ENCODE data around the gene DHTKD1.
"Not testable (repeated sequence)": the region's sequence is repeated elsewhere in the genome, so short reads cannot be mapped to it uniquely, and the experiment has no call there.

DHTKD1 gene

DNA sequence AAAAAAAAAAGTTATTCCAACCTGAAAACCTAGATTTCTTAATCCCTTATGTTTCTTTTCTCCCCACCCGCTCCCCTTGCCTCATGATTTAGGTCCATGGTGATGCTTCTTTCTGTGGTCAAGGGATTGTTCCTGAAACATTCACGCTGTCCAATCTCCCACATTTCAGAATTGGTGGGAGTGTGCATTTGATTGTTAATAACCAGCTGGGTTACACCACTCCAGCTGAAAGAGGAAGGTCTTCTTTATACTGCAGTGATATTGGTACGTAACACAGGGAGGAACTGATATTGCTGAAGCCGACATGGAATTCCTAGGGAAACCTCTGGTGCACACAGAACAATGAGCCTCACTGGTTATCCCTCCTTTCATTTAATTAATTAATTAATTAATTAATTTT lies 22.7 kb downstream of the DHTKD1 start (continued):
- TF ChIP-seq, protein P1, sequence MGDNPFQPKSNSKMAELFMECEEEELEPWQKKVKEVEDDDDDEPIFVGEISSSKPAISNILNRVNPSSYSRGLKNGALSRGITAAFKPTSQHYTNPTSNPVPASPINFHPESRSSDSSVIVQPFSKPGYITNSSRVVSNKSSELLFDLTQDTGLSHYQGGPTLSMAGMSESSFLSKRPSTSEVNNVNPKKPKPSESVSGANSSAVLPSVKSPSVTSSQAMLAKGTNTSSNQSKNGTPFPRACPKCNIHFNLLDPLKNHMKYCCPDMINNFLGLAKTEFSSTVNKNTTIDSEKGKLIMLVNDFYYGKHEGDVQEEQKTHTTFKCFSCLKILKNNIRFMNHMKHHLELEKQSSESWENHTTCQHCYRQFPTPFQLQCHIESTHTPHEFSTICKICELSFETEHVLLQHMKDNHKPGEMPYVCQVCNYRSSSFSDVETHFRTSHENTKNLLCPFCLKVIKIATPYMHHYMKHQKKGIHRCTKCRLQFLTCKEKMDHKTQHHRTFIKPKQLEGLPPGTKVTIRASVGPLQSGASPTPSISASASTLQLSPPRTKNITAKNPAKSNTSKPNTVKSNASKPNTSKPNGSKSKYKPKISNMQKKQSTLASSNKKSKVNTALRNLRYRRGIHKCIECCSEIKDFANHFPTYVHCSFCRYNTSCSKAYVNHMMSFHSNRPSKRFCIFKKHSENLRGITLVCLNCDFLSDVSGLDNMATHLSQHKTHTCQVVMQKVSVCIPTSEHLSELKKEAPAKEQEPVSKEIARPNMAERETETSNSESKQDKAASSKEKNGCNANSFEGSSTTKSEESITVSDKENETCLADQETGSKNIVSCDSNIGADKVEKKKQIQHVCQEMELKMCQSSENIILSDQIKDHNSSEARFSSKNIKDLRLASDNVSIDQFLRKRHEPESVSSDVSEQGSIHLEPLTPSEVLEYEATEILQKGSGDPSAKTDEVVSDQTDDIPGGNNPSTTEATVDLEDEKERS (tag by site-specific recombination; IDR thresholded peaks at IDR 0.05), result no peak
- TF ChIP-seq GLI4 (tag by site-specific recombination; IDR thresholded peaks at IDR 0.05) (no peak), REPIN1 (tag by site-specific recombination; IDR thresholded peaks at IDR 0.05; ENCODE audit: low read depth) (no peak), ZNF23 (tag by site-specific recombination; IDR thresholded peaks at IDR 0.05; ENCODE audit: borderline replicate concordance) (no peak)
- TF ChIP-seq, protein P2, sequence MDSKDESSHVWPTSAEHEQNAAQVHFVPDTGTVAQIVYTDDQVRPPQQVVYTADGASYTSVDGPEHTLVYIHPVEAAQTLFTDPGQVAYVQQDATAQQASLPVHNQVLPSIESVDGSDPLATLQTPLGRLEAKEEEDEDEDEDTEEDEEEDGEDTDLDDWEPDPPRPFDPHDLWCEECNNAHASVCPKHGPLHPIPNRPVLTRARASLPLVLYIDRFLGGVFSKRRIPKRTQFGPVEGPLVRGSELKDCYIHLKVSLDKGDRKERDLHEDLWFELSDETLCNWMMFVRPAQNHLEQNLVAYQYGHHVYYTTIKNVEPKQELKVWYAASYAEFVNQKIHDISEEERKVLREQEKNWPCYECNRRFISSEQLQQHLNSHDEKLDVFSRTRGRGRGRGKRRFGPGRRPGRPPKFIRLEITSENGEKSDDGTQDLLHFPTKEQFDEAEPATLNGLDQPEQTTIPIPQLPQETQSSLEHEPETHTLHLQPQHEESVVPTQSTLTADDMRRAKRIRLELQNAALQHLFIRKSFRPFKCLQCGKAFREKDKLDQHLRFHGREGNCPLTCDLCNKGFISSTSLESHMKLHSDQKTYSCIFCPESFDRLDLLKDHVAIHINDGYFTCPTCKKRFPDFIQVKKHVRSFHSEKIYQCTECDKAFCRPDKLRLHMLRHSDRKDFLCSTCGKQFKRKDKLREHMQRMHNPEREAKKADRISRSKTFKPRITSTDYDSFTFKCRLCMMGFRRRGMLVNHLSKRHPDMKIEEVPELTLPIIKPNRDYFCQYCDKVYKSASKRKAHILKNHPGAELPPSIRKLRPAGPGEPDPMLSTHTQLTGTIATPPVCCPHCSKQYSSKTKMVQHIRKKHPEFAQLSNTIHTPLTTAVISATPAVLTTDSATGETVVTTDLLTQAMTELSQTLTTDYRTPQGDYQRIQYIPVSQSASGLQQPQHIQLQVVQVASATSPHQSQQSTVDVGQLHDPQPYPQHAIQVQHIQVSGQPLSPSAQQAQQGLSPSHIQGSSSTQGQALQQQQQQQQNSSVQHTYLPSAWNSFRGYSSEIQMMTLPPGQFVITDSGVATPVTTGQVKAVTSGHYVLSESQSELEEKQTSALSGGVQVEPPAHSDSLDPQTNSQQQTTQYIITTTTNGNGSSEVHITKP (tag by site-specific recombination; IDR thresholded peaks at IDR 0.05), result no peak

DNA sequence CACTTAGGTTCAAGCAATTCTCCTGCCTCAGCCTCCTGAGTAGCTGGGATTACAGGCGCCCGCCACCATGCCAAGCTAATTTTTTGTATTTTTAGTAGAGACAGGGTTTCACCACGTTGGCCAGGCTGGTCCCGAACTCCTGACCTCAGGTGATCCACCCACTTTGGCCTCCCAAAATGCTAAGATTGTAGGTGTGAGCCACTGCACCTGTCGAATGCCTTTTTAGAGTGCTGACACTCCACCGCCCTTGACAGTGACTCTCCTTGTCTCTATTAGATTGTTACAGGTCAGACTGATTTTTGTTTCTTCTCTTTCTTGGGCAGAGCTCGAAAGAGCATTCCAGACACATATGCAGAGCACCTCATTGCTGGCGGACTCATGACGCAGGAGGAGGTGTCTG lies 28.6 kb downstream of the DHTKD1 start:
- CTCF ChIA-PET, result interaction anchor here (0.6 to 0.7 kb wide), 2 partner anchors 10 to 27 kb away, joined by 3 to 4 read pairs; no protein-coding TSS in a partner anchor
- peak; percentile 73; the same call in 1 of the 2 replicates for TF ChIP-seq SCRT1 (tag by site-specific recombination; IDR thresholded peaks at IDR 0.05; ENCODE audit: borderline replicate concordance)
- peak; percentile 70 for TF ChIP-seq SCRT2 (tag by site-specific recombination; IDR thresholded peaks at IDR 0.05)

DNA sequence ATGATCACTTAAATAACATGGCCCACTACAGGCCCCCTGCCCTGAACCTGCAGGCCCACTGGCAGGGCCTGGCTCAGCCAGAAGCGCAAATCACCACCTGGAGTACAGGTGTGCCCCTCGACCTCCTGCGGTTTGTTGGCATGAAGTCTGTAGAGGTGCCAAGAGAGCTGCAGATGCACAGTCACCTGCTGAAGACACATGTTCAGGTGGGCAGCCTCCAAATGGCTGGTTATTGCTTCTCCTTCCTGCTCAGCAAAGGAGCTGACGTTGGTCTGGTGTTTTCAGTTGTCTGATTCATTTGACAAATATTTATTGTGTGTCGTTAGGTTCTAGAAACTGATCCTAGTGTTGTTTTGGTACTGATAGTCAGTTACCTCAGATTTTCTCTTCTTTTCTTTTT lies 29.0 kb downstream of the DHTKD1 start:
- Histone ChIP-seq H3K36me3 (ENCODE audit: control insufficient read depth in 2 of 2, insufficient read depth in 1 of 2, low read length in 2 of 2) (peaks cover 66 to 71% of the 10 kb centered on the region in 2 experiments), H3K27ac (ENCODE audit: extremely low read depth, low read depth, low read length) (no peak overlapping the region), H3K9me3 (ENCODE audit: control insufficient read depth, insufficient read depth, low read depth, low read length) (no peaks in the 10 kb centered on the region), H3K4me3 (ENCODE audit: low read depth, low read length) (no peak overlapping the region), H3K4me1 (ENCODE audit: control insufficient read depth, insufficient read depth, low read length) (no peaks in the 10 kb centered on the region)
- CTCF ChIA-PET, result interaction anchor here (0.6 to 0.7 kb wide), 2 partner anchors 9 to 27 kb away, joined by 3 to 4 read pairs; no protein-coding TSS in a partner anchor
- POLR2A ChIA-PET, result no interaction called here
- no peak for TF ChIP-seq ZNF138 (tag by site-specific recombination; IDR thresholded peaks at IDR 0.05; ENCODE audit: borderline replicate concordance)
- TF ChIP-seq, protein P3, sequence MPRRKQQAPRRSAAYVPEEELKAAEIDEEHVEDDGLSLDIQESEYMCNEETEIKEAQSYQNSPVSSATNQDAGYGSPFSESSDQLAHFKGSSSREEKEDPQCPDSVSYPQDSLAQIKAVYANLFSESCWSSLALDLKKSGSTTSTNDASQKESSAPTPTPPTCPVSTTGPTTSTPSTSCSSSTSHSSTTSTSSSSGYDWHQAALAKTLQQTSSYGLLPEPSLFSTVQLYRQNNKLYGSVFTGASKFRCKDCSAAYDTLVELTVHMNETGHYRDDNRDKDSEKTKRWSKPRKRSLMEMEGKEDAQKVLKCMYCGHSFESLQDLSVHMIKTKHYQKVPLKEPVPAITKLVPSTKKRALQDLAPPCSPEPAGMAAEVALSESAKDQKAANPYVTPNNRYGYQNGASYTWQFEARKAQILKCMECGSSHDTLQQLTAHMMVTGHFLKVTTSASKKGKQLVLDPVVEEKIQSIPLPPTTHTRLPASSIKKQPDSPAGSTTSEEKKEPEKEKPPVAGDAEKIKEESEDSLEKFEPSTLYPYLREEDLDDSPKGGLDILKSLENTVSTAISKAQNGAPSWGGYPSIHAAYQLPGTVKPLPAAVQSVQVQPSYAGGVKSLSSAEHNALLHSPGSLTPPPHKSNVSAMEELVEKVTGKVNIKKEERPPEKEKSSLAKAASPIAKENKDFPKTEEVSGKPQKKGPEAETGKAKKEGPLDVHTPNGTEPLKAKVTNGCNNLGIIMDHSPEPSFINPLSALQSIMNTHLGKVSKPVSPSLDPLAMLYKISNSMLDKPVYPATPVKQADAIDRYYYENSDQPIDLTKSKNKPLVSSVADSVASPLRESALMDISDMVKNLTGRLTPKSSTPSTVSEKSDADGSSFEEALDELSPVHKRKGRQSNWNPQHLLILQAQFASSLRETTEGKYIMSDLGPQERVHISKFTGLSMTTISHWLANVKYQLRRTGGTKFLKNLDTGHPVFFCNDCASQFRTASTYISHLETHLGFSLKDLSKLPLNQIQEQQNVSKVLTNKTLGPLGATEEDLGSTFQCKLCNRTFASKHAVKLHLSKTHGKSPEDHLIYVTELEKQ (tag by site-specific recombination; IDR thresholded peaks at IDR 0.05; ENCODE audit: borderline replicate concordance), result no peak
- no peak for TF ChIP-seq ZNF777 (tag by site-specific recombination; IDR thresholded peaks at IDR 0.05; ENCODE audit: borderline replicate concordance)
- no peak for TF ChIP-seq ZNF785 (tag by site-specific recombination; IDR thresholded peaks at IDR 0.05)
- no peak for TF ChIP-seq MEIS1 (CRISPR knock-in tag; IDR thresholded peaks at IDR 0.05; ENCODE audit: borderline replicate concordance)
- TF ChIP-seq, protein P4, sequence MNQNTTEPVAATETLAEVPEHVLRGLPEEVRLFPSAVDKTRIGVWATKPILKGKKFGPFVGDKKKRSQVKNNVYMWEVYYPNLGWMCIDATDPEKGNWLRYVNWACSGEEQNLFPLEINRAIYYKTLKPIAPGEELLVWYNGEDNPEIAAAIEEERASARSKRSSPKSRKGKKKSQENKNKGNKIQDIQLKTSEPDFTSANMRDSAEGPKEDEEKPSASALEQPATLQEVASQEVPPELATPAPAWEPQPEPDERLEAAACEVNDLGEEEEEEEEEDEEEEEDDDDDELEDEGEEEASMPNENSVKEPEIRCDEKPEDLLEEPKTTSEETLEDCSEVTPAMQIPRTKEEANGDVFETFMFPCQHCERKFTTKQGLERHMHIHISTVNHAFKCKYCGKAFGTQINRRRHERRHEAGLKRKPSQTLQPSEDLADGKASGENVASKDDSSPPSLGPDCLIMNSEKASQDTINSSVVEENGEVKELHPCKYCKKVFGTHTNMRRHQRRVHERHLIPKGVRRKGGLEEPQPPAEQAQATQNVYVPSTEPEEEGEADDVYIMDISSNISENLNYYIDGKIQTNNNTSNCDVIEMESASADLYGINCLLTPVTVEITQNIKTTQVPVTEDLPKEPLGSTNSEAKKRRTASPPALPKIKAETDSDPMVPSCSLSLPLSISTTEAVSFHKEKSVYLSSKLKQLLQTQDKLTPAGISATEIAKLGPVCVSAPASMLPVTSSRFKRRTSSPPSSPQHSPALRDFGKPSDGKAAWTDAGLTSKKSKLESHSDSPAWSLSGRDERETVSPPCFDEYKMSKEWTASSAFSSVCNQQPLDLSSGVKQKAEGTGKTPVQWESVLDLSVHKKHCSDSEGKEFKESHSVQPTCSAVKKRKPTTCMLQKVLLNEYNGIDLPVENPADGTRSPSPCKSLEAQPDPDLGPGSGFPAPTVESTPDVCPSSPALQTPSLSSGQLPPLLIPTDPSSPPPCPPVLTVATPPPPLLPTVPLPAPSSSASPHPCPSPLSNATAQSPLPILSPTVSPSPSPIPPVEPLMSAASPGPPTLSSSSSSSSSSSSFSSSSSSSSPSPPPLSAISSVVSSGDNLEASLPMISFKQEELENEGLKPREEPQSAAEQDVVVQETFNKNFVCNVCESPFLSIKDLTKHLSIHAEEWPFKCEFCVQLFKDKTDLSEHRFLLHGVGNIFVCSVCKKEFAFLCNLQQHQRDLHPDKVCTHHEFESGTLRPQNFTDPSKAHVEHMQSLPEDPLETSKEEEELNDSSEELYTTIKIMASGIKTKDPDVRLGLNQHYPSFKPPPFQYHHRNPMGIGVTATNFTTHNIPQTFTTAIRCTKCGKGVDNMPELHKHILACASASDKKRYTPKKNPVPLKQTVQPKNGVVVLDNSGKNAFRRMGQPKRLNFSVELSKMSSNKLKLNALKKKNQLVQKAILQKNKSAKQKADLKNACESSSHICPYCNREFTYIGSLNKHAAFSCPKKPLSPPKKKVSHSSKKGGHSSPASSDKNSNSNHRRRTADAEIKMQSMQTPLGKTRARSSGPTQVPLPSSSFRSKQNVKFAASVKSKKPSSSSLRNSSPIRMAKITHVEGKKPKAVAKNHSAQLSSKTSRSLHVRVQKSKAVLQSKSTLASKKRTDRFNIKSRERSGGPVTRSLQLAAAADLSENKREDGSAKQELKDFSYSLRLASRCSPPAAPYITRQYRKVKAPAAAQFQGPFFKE (tag by site-specific recombination; IDR thresholded peaks at IDR 0.05; ENCODE audit: borderline replicate concordance), result no peak
- no peak for TF ChIP-seq ZNF654 (tag by site-specific recombination; IDR thresholded peaks at IDR 0.05; ENCODE audit: low read depth)
- no peak for TF ChIP-seq ZNF16 (tag by site-specific recombination; IDR thresholded peaks at IDR 0.05; ENCODE audit: low read depth)
- TF ChIP-seq ZFP3 (tag by site-specific recombination; IDR thresholded peaks at IDR 0.05; ENCODE audit: low read depth), result no peak

More for the DNA sequence above, 28.6 kb downstream of the DHTKD1 start:
- H3K4me3 ChIP-seq (ENCODE audit: low read depth, low read length); H3K27ac ChIP-seq (ENCODE audit: extremely low read depth, low read depth, low read length); H3K4me1 ChIP-seq (ENCODE audit: control insufficient read depth, insufficient read depth, low read length); H3K9me3 ChIP-seq (ENCODE audit: control insufficient read depth, insufficient read depth, low read depth, low read length); POLR2A ChIA-PET: not testable (repeated sequence)
- H3K36me3 ChIP-seq (ENCODE audit: control insufficient read depth in 2 of 2, insufficient read depth in 1 of 2, low read length in 2 of 2), result peaks cover 66 to 71% of the 10 kb centered on the region in 2 experiments
